ENCODE data around the gene PPP6R2.

The PPP6R2 gene

DNA sequence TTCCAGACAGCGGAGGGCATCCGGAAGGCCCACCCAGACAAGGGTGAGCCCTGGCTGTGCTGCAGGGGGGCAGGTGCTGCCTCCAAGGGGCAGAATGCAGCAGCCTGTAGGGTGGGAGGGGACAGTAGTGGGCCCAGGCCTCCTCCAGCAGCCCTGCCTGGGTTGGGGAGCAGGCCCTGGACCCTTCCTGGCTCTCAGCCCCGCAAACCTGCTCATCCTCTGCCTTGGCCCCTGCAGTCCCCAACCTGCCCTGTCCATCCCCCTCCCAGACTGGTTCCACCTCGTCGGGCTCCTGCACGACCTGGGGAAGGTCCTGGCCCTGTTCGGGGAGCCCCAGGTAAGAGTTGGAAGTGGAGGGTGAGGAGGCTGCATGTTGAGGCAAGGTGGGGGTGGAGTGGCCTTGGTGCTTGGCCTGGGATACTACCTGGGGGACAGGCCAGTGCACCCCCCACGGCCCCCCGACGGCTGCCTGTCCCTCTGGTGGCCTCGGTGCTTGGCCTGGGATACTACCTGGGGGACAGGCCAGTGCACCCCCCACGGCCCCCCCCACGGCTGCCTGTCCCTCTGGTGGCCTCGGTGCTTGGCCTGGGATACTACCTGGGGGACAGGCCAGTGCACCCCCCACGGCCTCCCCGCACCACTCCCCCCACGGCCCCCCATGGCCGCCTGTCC, 145.0 kb downstream of the PPP6R2 start:
- no peak for DNase-seq

GRCh38 chr22:50488886-50489285, 145.8 kb downstream of the PPP6R2 start:
- DNase-seq: no peak

DNA sequence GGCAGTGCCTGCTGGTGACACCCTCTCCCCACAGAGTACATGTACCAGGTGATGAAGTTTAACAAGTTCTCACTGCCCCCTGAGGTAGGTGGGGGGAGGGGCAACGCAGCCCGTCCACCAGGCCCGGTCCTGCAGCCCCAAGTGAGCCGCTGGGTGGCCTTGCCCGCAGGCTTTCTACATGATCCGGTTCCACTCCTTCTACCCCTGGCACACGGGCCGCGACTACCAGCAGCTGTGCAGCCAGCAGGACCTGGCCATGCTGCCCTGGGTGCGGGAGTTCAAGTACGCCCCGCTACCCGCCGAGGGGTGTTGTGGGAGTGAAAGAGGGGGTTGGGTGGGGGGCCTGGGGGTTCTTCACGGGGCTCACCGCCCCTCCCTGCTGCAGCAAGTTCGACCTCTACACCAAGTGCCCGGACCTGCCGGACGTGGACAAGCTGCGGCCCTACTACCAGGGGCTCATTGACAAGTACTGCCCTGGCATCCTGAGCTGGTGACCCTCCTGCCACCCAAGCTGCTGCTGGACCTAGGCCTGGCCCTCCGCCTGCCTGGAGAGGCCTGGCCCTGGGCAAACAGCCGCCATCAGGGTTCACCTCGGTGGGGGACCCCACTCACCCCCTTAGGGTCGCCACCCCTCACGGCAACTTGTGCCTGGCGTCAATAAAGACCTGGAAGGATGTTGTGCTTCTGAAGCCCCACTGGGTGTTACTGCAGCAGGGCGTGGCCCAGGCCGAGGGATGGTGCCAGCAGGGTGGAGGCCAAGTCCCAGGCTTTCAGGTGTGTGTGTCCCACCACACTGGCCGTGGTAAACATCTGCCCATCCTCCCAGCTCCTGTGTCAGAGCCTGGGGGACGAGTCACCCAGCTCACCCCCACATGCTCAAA, 146.5 kb downstream of the PPP6R2 start:
- DNase-seq: no peak

GRCh38 chr22:50490531-50491308, 147.6 kb downstream of the PPP6R2 start:
- DNase-seq: no peak
